ENCODE data around the gene GBE1.
A peak's percentile ranks its signal among the peaks of the same experiment; 100 is the strongest.
"Not testable (repeated sequence)": the region's sequence is repeated elsewhere in the genome, so short reads cannot be mapped to it uniquely, and the experiment has no call there.

The GBE1 gene

GRCh38 chr3:81531846-81532245 lies 229.6 kb downstream of the GBE1 start:
- no peak for DNase-seq (ENCODE audit: low read depth, low spot score)

DNA sequence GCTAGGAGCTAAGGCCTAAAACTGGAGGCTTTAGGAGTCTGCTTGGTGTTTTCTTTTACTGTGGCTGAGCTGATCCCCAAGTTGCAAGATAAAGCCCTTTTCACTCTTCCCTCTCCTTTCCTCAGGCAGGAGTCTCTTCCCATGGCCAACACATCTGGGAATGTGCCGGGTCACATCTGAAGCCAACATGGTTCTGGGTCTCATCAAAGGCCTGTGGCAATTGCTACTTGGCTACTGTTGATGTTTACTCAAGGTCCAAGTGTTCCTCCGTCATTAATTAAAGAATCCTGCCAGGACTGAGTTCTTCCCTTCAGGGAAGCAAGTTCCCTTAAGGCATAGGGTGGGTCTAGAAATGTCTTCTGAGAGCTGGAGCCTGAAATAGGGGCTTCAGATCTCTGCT lies 230.2 kb downstream of the GBE1 start:
- DNase-seq (ENCODE audit: low read depth, low spot score) = no peak

GRCh38 chr3:81530180-81530939 lies 231.1 kb downstream of the GBE1 start:
- no peak for DNase-seq (ENCODE audit: low read depth, low spot score)

GRCh38 chr3:81521855-81522254 lies 239.6 kb downstream of the GBE1 start:
- DNase-seq (ENCODE audit: low read depth, low spot score) = no peak

DNA sequence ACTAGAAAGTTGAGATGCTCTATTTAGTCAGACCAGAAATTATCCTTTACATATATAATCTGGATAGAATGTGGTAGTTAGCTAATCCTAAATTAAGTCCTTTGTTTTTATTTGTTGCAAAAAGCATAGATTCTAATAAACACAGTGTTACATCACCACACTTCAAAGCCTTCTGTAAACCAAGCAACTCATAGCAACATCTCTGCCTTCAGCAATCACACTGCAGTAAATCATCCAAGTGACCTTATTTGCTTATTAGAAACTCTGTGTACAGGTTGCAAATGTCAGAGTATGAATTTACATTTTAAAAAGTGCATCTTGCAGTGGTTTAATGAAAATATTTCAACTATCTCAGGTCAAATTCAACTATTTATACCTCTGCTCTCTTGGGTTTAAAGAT lies 242.5 kb downstream of the GBE1 start:
- DNase-seq (ENCODE audit: low read depth, low spot score) = no peak

- no peak for DNase-seq (ENCODE audit: low read depth, low spot score)
Observed at GRCh38 chr3:81516042-81516441, 245.4 kb downstream of the GBE1 start.

GRCh38 chr3:81513591-81513990 lies 247.9 kb downstream of the GBE1 start:
- DNase-seq (ENCODE audit: low read depth, low spot score) = no peak

DNA sequence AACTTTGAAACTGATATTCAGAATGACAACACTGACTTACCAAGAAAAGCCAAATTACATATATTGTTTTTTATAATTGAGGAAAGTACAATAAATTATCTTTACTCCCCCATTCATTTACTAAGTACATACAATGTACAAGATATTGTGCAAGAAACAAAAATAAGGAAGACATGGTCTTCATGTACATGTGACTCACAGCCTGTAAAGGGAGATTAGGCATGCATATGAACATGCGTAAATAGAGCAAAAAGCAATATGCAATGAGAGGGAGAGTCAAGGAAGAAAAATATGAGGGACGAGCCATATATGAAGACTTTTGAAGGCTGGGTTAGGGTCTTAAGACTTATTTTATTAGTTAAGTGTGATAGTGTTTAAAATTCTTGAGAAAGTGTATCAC lies 258.4 kb downstream of the GBE1 start:
- no peak for DNase-seq (ENCODE audit: low read depth, low spot score)

GRCh38 chr3:81502236-81502635 lies 259.2 kb downstream of the GBE1 start:
- no peak for DNase-seq (ENCODE audit: low read depth, low spot score)

GRCh38 chr3:81500039-81500438 lies 261.4 kb downstream of the GBE1 start:
- DNase-seq (ENCODE audit: low read depth, low spot score) = no peak

- DNase-seq (ENCODE audit: low read depth, low spot score) = no peak
Observed at GRCh38 chr3:81497572-81498251, 263.7 kb downstream of the GBE1 start.

DNA sequence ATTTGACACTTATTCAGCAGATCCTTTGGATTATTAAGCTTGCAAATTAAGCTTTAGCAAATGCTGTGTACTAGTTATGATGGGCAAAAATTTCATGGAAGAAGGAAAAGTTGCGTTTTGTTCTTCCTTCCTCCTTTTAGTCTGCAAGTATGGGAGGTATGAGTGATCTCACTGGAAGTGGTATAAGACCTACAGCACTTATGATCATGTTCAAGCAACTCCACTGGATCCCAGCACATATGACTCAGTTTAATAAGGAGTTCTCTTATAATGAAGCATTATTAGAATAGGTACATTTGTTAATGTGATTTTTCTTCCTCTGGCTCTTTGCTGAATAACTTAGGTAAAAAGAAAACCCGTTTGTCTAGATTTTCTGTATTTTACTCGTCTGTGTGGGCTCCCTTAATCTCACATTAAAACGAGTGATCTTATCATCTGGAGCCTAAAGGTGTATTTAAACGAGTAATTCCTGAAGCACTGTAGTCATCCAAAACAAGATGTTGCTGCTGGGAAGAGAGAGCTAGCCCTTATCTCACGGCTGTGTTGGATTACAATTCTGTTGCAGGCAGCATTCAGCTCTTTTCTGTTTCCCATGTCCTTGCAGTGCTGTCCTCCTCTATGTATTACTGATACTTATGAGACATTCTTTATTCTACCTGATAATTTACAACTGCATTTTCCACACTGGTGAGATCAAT lies 264.9 kb downstream of the GBE1 start:
- no peak for DNase-seq (ENCODE audit: low read depth, low spot score)

- DNase-seq (ENCODE audit: low read depth, low spot score) = not testable (repeated sequence)
Observed at GRCh38 chr3:81492471-81492870, 269.0 kb downstream of the GBE1 start.

DNA sequence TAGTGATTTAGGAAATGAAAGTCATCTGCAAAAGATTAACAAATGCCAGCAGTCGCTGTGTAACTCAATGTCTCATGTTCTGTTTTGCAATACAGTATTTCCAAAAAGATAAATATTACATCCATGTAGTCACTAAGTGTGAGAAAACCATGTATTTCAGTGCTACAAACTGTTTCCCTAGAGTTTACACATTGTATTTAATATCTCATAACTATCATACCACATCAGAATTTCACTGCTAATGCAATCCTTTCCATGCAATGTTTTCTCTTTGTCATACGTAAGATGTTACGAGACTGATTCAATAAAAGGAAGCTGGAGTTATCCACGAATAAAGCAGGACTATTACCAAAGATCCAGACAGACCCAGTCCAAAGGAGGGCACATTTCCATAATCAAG lies 269.4 kb downstream of the GBE1 start:
- DNase-seq (ENCODE audit: low read depth, low spot score) = no peak

DNA sequence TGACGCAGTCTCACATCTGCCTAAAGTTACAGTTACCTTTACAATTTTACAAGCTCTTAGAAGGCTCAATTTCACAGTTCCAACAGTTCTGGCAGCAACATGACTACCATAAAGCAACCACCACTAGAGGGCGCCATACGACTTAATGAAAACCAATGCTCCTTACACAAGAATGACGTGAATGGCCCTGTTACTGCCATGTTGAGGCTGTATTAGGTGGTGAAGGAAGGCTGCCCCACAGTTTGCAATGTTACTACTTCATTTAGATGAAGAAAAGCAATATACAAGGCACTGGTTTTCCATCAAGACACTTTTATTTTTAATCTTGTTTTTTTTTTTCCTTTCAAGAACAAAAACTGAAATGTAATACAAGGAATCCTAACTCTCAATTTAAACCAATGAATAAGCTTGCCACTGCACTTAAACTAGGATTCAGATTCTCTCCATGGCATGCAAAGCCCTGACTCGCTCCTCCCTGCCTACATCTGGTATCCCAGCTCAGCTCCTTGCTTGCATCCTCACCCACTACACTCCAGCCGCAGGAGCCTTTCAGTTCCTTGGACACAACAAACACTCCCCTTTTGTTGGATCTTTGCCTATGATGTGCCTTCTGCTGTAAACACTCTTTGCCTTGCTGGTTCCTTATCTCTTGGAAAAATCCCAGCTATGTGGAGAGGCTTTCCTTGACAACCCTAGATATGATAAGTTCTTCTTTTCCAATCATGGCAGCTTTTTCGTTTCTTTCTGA lies 270.7 kb downstream of the GBE1 start:
- peak; percentile 81 for DNase-seq (ENCODE audit: low read depth, low spot score)

- DNase-seq (ENCODE audit: low read depth, low spot score) = no peak
Observed at GRCh38 chr3:81485444-81485865, 276.0 kb downstream of the GBE1 start.

DNA sequence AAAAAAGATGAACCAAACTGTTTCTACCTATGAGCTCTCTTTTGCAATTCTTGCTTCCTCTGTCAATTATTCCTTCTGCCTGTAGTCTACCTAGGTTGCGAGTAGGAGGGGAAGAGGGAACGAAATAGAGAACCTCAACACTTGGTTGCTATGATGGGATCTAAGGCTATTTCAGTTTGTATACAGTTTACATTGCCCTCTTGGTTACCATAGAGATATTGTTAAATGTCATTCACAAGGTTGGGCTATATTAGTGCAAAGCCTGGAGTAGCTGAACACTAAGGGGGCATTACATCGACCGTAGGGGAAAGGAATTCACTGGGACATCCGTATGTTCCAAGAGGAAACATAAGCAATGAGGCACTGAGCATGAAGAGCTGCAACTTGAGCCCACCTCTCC lies 276.9 kb downstream of the GBE1 start:
- no peak for DNase-seq (ENCODE audit: low read depth, low spot score)

DNA sequence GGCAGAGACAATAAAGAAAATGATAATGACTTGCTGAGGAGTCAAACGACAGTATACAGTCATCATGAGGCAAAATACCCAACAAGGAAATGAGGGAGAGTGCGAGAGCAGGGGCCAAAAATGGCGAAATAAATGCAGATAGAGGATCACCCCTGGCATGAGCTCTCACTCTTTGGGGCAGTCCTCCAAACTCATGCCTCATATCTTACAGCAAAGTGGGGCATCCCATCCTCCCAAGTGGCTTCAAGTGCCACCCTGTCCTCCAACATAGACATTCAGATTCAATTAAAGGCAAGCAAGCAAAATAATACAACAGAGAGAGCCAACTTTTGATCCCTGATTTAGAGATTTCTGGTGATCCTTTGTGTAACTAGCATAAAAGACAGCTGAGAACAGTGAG lies 278.4 kb downstream of the GBE1 start:
- no peak for DNase-seq (ENCODE audit: low read depth, low spot score)

GRCh38 chr3:81477740-81478139 lies 283.7 kb downstream of the GBE1 start:
- no peak for DNase-seq (ENCODE audit: low read depth, low spot score)

DNA sequence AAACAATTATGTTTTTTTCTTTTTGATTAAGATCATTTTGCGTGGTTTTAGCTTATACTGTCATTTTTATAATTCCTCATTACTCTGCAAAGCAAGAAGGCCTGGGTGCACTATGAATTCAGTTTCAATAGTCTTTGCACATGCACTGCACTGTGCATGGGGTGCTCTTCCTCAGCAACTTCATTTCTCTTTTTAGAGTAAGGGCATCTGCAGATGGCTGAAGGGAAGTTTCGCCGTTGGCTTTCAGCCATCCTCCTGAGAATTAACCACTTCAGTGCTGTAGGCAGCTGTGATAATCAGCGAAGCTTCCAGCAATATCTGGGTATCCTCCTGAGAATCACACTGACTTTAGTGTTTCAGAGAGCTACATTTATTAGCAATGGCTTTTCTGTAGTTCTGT lies 284.8 kb downstream of the GBE1 start:
- DNase-seq (ENCODE audit: low read depth, low spot score) = no peak

DNA sequence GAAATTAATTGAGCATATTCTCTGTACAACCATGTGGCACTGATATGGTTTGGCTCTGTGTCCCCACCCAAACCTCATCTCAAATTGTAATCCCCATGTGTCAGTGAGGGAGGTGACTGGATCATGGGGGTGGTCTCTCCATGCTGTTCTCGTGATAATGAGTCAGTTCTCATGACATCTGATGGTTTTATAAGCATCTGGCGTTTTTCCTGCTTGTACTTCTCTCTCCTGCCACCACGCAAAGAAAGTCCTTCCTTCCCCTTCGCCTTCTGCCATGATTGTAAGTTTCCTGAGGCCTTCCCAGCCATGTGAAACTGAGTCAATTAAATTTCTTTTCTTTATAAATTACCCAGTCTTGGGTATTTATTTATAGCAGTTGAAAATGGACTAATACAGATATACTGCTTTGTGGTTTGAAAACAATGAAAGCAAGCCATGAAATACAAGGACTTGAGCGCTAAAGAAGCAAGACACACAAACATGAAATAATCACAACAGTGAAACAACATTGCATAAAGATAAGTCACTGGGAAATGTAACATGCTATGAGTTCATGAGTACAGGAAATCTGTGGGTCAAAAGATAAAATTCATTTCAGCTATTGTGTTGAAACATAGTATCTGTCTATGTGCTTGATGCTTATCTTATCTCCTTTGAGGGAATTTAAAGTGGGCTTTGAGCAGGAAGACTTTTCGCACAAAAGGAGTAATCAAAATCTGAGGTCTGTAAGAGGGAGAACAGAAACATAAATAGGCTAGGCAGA lies 288.7 kb downstream of the GBE1 start:
- no peak for DNase-seq (ENCODE audit: low read depth, low spot score)

All from iPS DF 19.7 (cell line).